H1 (cell line): ENCODE data around the gene SMO. TPM values are rescaled to one million over a fixed set of nuclear protein-coding genes. Genes with fewer than 3 reads are reported as not detected.

Experiments used
- CTCF ChIA-PET: fragments of 300-600 bp; sonication (Branson Sonifier 250); formaldehyde crosslinking; loops from one replicate; lab custom pipeline; 2021; ENCODE audit not compliant: partially characterized antibody; lab: Charles Lee
- POLR2A ChIA-PET: fragments of 300-600 bp; sonication (Branson Sonifier 250); formaldehyde crosslinking; loops from one replicate; lab custom pipeline; 2021; ENCODE audit warnings: inconsistent platforms; ENCODE audit not compliant: partially characterized antibody; lab: Charles Lee
- DNase-seq, 2 experiments: peaks; one replicate each; pipeline versions ENCODE4 v3.0.0 to v3.0.0-alpha.2; 2010 to 2022; ENCODE audit warnings: low spot score in 2 of 2, low read depth in 1 of 2, mixed read lengths in 1 of 2
- FAIRE-seq: peaks from 2 replicates; lab custom pipeline; 2011; peaks lifted over from hg19 to GRCh38; lab: Jason Lieb, UNC
- H2AFZ ChIP-seq: 2 replicates; pipeline ENCODE4 v1.8.1; 2012; ENCODE audit warnings: low read length, inconsistent platforms
- H2AK5ac ChIP-seq: 2 replicates; pipeline ENCODE4 v1.6.1; 2013; ENCODE audit warnings: low read depth, low read length
- H2BK120ac ChIP-seq: replicated peaks from 2 replicates; pipeline ENCODE3; 2013; ENCODE audit warnings: low read depth, low read length, inconsistent platforms
- H2BK12ac ChIP-seq: 2 replicates; pipeline ENCODE4 v1.6.1; 2013; ENCODE audit warnings: low read depth, low read length
- H2BK15ac ChIP-seq: 2 replicates; pipeline ENCODE4 v1.6.1; 2013; ENCODE audit warnings: low read length
- H2BK20ac ChIP-seq: 2 replicates; pipeline ENCODE4 v1.6.1; 2013; ENCODE audit warnings: low read length
- H2BK5ac ChIP-seq: 2 replicates; pipeline ENCODE4 v1.6.1; 2013; ENCODE audit warnings: low read depth, low read length
- H3K14ac ChIP-seq: 2 replicates; pipeline ENCODE4 v1.6.1; 2013; ENCODE audit warnings: inconsistent platforms; ENCODE audit not compliant: insufficient read length
- H3K18ac ChIP-seq: 2 replicates; pipeline ENCODE4 v1.6.1; 2013; ENCODE audit warnings: low read length; ENCODE audit errors: extremely low read depth
- H3K23ac ChIP-seq: 2 replicates; pipeline ENCODE4 v1.6.1; 2013; ENCODE audit warnings: inconsistent platforms; ENCODE audit not compliant: insufficient read length
- H3K23me2 ChIP-seq: 2 replicates; pipeline ENCODE4 v1.6.1; 2013; ENCODE audit warnings: low read depth, low read length
- H3K27ac ChIP-seq: 2 replicates; pipeline ENCODE4 v1.6.1; 2011; ENCODE audit warnings: low read depth, low read length, inconsistent platforms
- H3K27me3 ChIP-seq, 4 experiments: replicated peaks in 1 of 4; 1 replicate in 1 of 4; 2 replicates in 3 of 4; pipeline versions ENCODE4 v1.6.1 to v1.8.1; 2011 to 2013; ENCODE audit warnings: low read length in 3 of 4, mild to moderate bottlenecking in 3 of 4, inconsistent platforms in 2 of 4, mixed read lengths in 2 of 4, moderate library complexity in 1 of 4; ENCODE audit not compliant: control insufficient read depth in 3 of 4, insufficient read depth in 3 of 4; ENCODE audit errors: extremely low read depth in 1 of 4
- H3K36me3 ChIP-seq, 4 experiments: 2 replicates each; pipeline versions ENCODE4 v1.6.1 to v1.8.1; 2011 to 2013; ENCODE audit warnings: mild to moderate bottlenecking in 4 of 4, low read length in 3 of 4, moderate library complexity in 2 of 4, control low read depth in 1 of 4, inconsistent platforms in 1 of 4; ENCODE audit not compliant: insufficient read depth in 4 of 4, control insufficient read depth in 2 of 4
- H3K4ac ChIP-seq: replicated peaks from 2 replicates; pipeline ENCODE3; 2013; ENCODE audit warnings: low read length, low read depth, mixed read lengths, inconsistent platforms; ENCODE audit not compliant: insufficient read length
- H3K4me1 ChIP-seq, 4 experiments: replicated peaks in 1 of 4; 1 replicate in 1 of 4; 2 replicates in 3 of 4; pipeline versions ENCODE4 v1.6.1 to v1.8.1; 2011 to 2013; ENCODE audit warnings: low read length in 3 of 4, inconsistent platforms in 2 of 4, mixed read lengths in 1 of 4; ENCODE audit not compliant: insufficient read depth in 4 of 4, control insufficient read depth in 3 of 4
- H3K4me2 ChIP-seq, 2 experiments: 2 replicates each; pipeline versions ENCODE4 v1.6.1 to v1.8.1; 2011 to 2013; ENCODE audit warnings: low read depth in 2 of 2, low read length in 2 of 2, control low read depth in 1 of 2, inconsistent platforms in 1 of 2, mild to moderate bottlenecking in 1 of 2; ENCODE audit not compliant: insufficient read depth in 1 of 2
- H3K4me3 ChIP-seq, 4 experiments: fragments of 200-600, 300-600 bp in 1 of 4; sonication (generic), shearing (Covaris generic), sonication (Bioruptor Twin) in 1 of 4; 2 replicates each; pipeline versions ENCODE4 v1.5.1 to v1.8.1; 2011 to 2016; ENCODE audit warnings: low read length in 4 of 4, low read depth in 3 of 4, control low read depth in 2 of 4, inconsistent platforms in 2 of 4, mild to moderate bottlenecking in 2 of 4, mixed read lengths in 1 of 4, moderate library complexity in 1 of 4; ENCODE audit not compliant: insufficient read depth in 2 of 4; ENCODE audit errors: extremely low read depth in 1 of 4
- H3K56ac ChIP-seq: replicated peaks from 2 replicates; pipeline ENCODE3; 2013; ENCODE audit warnings: low read depth, mild to moderate bottlenecking, mixed read lengths, low read length, inconsistent platforms; ENCODE audit not compliant: insufficient read length
- H3K79me1 ChIP-seq: 2 replicates; pipeline ENCODE4 v1.6.1; 2013; ENCODE audit warnings: low read depth, low read length, control low read depth
- H3K79me2 ChIP-seq, 2 experiments: 2 replicates each; pipeline versions ENCODE4 v1.6.1 to v1.8.1; 2012 to 2013; ENCODE audit warnings: low read length in 2 of 2, mild to moderate bottlenecking in 2 of 2, inconsistent platforms in 1 of 2; ENCODE audit not compliant: insufficient read depth in 2 of 2, control insufficient read depth in 1 of 2
- H3K9ac ChIP-seq, 4 experiments: replicated peaks in 1 of 4; 1 replicate in 1 of 4; 2 replicates in 3 of 4; pipeline versions ENCODE4 v1.6.1 to v1.8.1; 2011 to 2013; ENCODE audit warnings: low read depth in 3 of 4, low read length in 3 of 4, control low read depth in 2 of 4, mild to moderate bottlenecking in 2 of 4, moderate library complexity in 2 of 4, inconsistent platforms in 1 of 4; ENCODE audit errors: extremely low read depth in 1 of 4
- H3K9me3 ChIP-seq, 2 experiments: 2 replicates each; pipeline versions ENCODE4 v1.6.1 to v1.8.1; 2012 to 2013; ENCODE audit warnings: mild to moderate bottlenecking in 2 of 2, moderate library complexity in 2 of 2, control low read depth in 1 of 2, inconsistent platforms in 1 of 2, low read depth in 1 of 2, low read length in 1 of 2, mixed read lengths in 1 of 2; ENCODE audit not compliant: insufficient read depth in 2 of 2
- H4K20me1 ChIP-seq, 2 experiments: replicated peaks in 1 of 2; 2 replicates each; pipeline versions ENCODE3 to v1.8.1; 2011 to 2013; ENCODE audit warnings: inconsistent platforms in 2 of 2, low read length in 2 of 2, mild to moderate bottlenecking in 1 of 2; ENCODE audit not compliant: insufficient read depth in 2 of 2, control insufficient read depth in 1 of 2
- H4K5ac ChIP-seq: 2 replicates; pipeline ENCODE4 v1.6.1; 2013; ENCODE audit warnings: low read length, low read depth, mixed read lengths, inconsistent platforms; ENCODE audit not compliant: insufficient read length
- H4K8ac ChIP-seq: 2 replicates; pipeline ENCODE4 v1.8.0; 2013; ENCODE audit warnings: mild to moderate bottlenecking, moderate library complexity, low read length, inconsistent platforms; ENCODE audit not compliant: insufficient read depth; ENCODE audit errors: extremely low read depth
- H4K91ac ChIP-seq: replicated peaks from 2 replicates; pipeline ENCODE3; 2013; ENCODE audit warnings: low read length, mixed read lengths, inconsistent platforms; ENCODE audit not compliant: insufficient read length
- CREB1 ChIP-seq: IDR thresholded peaks from 2 replicates; pipeline ENCODE4 v1.6.1; 2012; ENCODE audit warnings: inconsistent platforms
- GABPA ChIP-seq: IDR thresholded peaks from 2 replicates; pipeline ENCODE4 v1.6.1; 2011; ENCODE audit warnings: mild to moderate bottlenecking, low read length, moderate library complexity, borderline replicate concordance; ENCODE audit not compliant: insufficient read depth
- PHF8 ChIP-seq: fragments of 200-600 bp; sonication (generic); conservative IDR thresholded peaks from 2 replicates; pipeline ENCODE4 v1.7.1; 2012; ENCODE audit warnings: low read depth, mild to moderate bottlenecking, inconsistent platforms, low read length, moderate library complexity
- POLR2AphosphoS5 ChIP-seq: IDR thresholded peaks from 2 replicates; pipeline ENCODE4 v1.6.1; 2011; ENCODE audit warnings: low read depth, low read length
- RXRA ChIP-seq: IDR thresholded peaks from 2 replicates; pipeline ENCODE4 v1.6.1; 2011; ENCODE audit warnings: low read depth, mild to moderate bottlenecking, low read length, moderate library complexity; ENCODE audit not compliant: insufficient read depth
- YY1 ChIP-seq: IDR thresholded peaks from 2 replicates; pipeline ENCODE4 v1.6.1; 2011; ENCODE audit warnings: low read depth, mild to moderate bottlenecking, low read length
- WGBS, 2 experiments: shearing (Covaris generic) in 1 of 2; methylation state at CpG; one replicate each; pipeline versions ENCODE4 v1.1.6 to v1.1.7; 2013 to 2015; ENCODE audit warnings: low lambda C conversion rate in 2 of 2, mixed read lengths in 2 of 2, inconsistent platforms in 1 of 2, low coverage in 1 of 2, missing lambda C conversion rate in 1 of 2; ENCODE audit not compliant: insufficient replicate concordance in 2 of 2, insufficient coverage in 1 of 2, insufficient read length in 1 of 2; ENCODE audit errors: extremely low coverage in 1 of 2, missing lambda C conversion rate in 1 of 2; 5-methylcytosine and 5-hydroxymethylcytosine counted together
- polyA plus RNA-seq, 7 experiments: library from polyadenylated mRNA; depleted of rRNA in 3 of 7; stranded (reverse) in 5 of 7; unstranded in 2 of 7; fragments of >200 nt in 5 of 7; fragments of 200-250 nt in 2 of 7; gene quantifications; 1 replicate in 5 of 7; 2 replicates in 1 of 7; 4 replicates in 1 of 7; pipeline versions ENCODE4 v1.2.1 to v1.2.3, GENCODE V29; 2011 to 2013; ENCODE audit warnings: missing spikeins in 2 of 7, mixed read lengths in 2 of 7
- total RNA-seq: library from RNA; stranded (reverse); fragmentation: NEBNext Ultra II Directional; extraction: Animal tissue kit (Norgen Biotek cat#: 25700); gene quantifications from 2 replicates; pipeline ENCODE4 v1.2.1, GENCODE V29; 2021
- TF ChIP-seq, protein P1 (sequence below): IDR thresholded peaks from 2 replicates; pipeline ENCODE4 v1.6.1; 2012; ENCODE audit warnings: inconsistent platforms
- TF ChIP-seq, protein P2 (sequence below), 3 experiments: IDR thresholded peaks; 1 replicate in 2 of 3; 2 replicates in 1 of 3; pipeline versions ENCODE4 v1.5.1 to v1.6.1; 2011; ENCODE audit warnings: low read length in 3 of 3, mild to moderate bottlenecking in 3 of 3, inconsistent platforms in 2 of 3, low read depth in 1 of 3, moderate library complexity in 1 of 3; ENCODE audit not compliant: insufficient read depth in 1 of 3; ENCODE audit errors: control extremely low read depth in 1 of 3

The SMO gene
- total and polyA plus RNA-seq, 2 of the 8 experiments (the other 6 are each of a cell fraction or from before 2014, with no cell fraction given), result 64.5 to 67.6 TPM

DNA sequence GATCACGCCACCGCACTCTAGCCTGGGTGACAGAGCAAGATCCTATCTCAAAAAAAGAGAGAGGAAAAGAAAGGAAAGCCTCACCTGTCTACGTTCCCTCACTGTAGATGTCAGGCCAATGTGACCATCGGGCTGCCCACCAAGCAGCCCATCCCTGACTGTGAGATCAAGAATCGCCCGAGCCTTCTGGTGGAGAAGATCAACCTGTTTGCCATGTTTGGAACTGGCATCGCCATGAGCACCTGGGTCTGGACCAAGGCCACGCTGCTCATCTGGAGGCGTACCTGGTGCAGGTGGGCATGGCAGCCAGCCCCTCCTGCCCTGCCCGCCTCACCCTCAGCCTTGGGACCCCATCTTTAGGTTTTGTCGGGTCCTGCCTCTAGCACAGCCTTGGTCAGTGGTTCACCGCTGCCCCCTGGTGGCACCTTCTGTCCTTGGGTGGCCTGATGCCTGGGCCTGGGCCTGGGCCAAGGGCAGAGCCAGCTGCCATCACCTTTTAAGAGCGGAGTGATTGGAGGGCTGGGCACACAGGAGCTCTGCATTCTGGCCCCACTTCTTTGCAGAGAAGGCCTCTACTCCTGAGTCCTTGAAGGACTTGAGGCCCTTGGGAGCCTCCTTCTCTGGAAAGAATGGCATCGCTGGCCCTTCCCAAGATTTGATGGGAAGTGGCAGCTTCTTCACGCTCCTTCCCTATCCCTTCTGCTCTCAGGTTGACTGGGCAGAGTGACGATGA, 22.0 kb downstream of the SMO start:
- no peaks in the 10 kb centered on the region for H3K4me1 ChIP-seq
- no peak for FAIRE-seq
- 79% methylated on average over 13 of the region's 16 CpGs; no CpG with 5 or more reads in 1 of the 2 experiments for WGBS, 2 experiments
- TF ChIP-seq RXRA (no peak), CREB1 (0 out of 2 replicates have a peak, but pooled peaks have one; percentile 18), GABPA (no peak; the same call in 1 of the 2 replicates), POLR2AphosphoS5 (no peak), YY1 (peak; percentile 67; the same call in 1 of the 2 replicates), PHF8 (no peak)
- TF ChIP-seq, protein P1, sequence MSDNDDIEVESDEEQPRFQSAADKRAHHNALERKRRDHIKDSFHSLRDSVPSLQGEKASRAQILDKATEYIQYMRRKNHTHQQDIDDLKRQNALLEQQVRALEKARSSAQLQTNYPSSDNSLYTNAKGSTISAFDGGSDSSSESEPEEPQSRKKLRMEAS, result peak; percentile 30; the same call in 1 of the 2 replicates
- TF ChIP-seq, protein P2, sequence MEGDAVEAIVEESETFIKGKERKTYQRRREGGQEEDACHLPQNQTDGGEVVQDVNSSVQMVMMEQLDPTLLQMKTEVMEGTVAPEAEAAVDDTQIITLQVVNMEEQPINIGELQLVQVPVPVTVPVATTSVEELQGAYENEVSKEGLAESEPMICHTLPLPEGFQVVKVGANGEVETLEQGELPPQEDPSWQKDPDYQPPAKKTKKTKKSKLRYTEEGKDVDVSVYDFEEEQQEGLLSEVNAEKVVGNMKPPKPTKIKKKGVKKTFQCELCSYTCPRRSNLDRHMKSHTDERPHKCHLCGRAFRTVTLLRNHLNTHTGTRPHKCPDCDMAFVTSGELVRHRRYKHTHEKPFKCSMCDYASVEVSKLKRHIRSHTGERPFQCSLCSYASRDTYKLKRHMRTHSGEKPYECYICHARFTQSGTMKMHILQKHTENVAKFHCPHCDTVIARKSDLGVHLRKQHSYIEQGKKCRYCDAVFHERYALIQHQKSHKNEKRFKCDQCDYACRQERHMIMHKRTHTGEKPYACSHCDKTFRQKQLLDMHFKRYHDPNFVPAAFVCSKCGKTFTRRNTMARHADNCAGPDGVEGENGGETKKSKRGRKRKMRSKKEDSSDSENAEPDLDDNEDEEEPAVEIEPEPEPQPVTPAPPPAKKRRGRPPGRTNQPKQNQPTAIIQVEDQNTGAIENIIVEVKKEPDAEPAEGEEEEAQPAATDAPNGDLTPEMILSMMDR (IDR thresholded peaks at IDR 0.05; ENCODE audit: control extremely low read depth in 1 of 3, insufficient read depth in 1 of 3, low read depth in 1 of 3, low read length in 3 of 3), result peak; percentile 93 to 97 (median 94)

More for the DNA sequence above, 22.0 kb downstream of the SMO start:
- H2BK20ac ChIP-seq, result no peak overlapping the region
- H3K36me3 ChIP-seq, result peaks cover 16 to 43% (median 29%) of the 10 kb centered on the region in 4 experiments
- H3K4me3 ChIP-seq, result no peak overlapping the region
- no peak overlapping the region for H3K14ac ChIP-seq
- H3K9ac ChIP-seq, result no peak overlapping the region
- 0 out of 2 replicates have a peak, but pooled peaks cover 2% of the 10 kb centered on the region for H3K79me1 ChIP-seq
- H2BK15ac ChIP-seq, result no peak overlapping the region
- H2AFZ ChIP-seq, result no peak overlapping the region
- H3K79me2 ChIP-seq, result no peaks in the 10 kb centered on the region
- H3K23me2 ChIP-seq, result no peaks in the 10 kb centered on the region
- no peaks in the 10 kb centered on the region for H3K27me3 ChIP-seq
- H4K5ac ChIP-seq, result no peak overlapping the region
- peak; percentile 41 to 98 for DNase-seq
- H2BK120ac ChIP-seq, result no peak overlapping the region
- no peak overlapping the region for H3K4ac ChIP-seq
- peaks cover 0 to 12% of the 10 kb centered on the region in 2 experiments for H4K20me1 ChIP-seq
- no peak overlapping the region for H3K56ac ChIP-seq
- H3K18ac ChIP-seq, result no peak overlapping the region
- no peak overlapping the region for H2BK12ac ChIP-seq
- no peak overlapping the region for H3K27ac ChIP-seq
- no peak overlapping the region; the same call in 1 of the 2 replicates for H2BK5ac ChIP-seq
- peaks cover 0 to 4% of the 10 kb centered on the region in 2 experiments; a peak in 1 of 4 replicates for H3K9me3 ChIP-seq
- ChIA-PET CTCF (interaction anchor here (0.6 to 10.6 kb wide), 40 partner anchors 8 to 393 kb away, joined by 3 to 258 read pairs (median 4); partner anchors contain the start of genes SMO, TNPO3 and TSPAN33), POLR2A (interaction anchor here (0.7 to 1.6 kb wide), 8 partner anchors 9 to 99 kb away, joined by 3 to 5 read pairs (median 3); partner anchors contain the start of genes AHCYL2 and SMO)
- no peak overlapping the region for H2AK5ac ChIP-seq
- H4K91ac ChIP-seq, result no peak overlapping the region
- no peak overlapping the region for H4K8ac ChIP-seq
- H3K4me2 ChIP-seq, result no peak overlapping the region
- no peak overlapping the region for H3K23ac ChIP-seq
